Panc1 (cell line): ENCODE measurements around the gene DPYSL3. TPM values are rescaled to one million over a fixed set of nuclear protein-coding genes. Genes with fewer than 3 reads are reported as not detected.

Source experiments
- ATAC-seq: fragments of 200-7000 bp; cut with Tn5 transposase; 2 replicates; pipeline ENCODE4 v1.9.1; 2020; ENCODE audit warnings: mild to moderate bottlenecking, moderate library complexity
- BruUV-seq: library from RNA; stranded (reverse); fragments of 400-500 nt; replicated peaks from 2 replicates; lab custom pipeline; 2021; lab: Mats Ljungman, UMichigan
- CTCF ChIA-PET: fragments of 300-600 bp; sonication (Branson Sonifier 250); formaldehyde crosslinking; loops from one replicate; lab custom pipeline; 2022; ENCODE audit warnings: antibody characterized with exemption; lab: Charles Lee
- POLR2A ChIA-PET: fragments of 300-600 bp; sonication (Branson Sonifier 250); formaldehyde crosslinking; loops from one replicate; lab custom pipeline; 2022; ENCODE audit warnings: antibody characterized with exemption; lab: Charles Lee
- DNase-seq: peaks from one replicate; pipeline ENCODE4 v3.0.0-alpha.2; 2010; ENCODE audit warnings: low read depth, low spot score
- H3K27ac ChIP-seq: 2 replicates; pipeline ENCODE4 v1.5.1; 2011; ENCODE audit warnings: mild to moderate bottlenecking, low read length, inconsistent platforms
- H3K27me3 ChIP-seq: fragments of 200-500 bp; sonication (Bioruptor generic); 2 replicates; pipeline ENCODE4 v1.6.0; 2014; ENCODE audit warnings: low read length, inconsistent platforms; ENCODE audit not compliant: control insufficient read depth, insufficient read depth
- H3K36me3 ChIP-seq: fragments of 200-500 bp; sonication (Bioruptor generic); 2 replicates; pipeline ENCODE4 v1.5.1; 2014; ENCODE audit warnings: inconsistent platforms, mild to moderate bottlenecking, low read length, moderate library complexity; ENCODE audit not compliant: control insufficient read depth, insufficient read depth
- H3K4me1 ChIP-seq: 2 replicates; pipeline ENCODE4 v1.5.1; 2011; ENCODE audit warnings: inconsistent platforms, mild to moderate bottlenecking, low read length, moderate library complexity; ENCODE audit not compliant: control insufficient read depth, insufficient read depth
- H3K4me3 ChIP-seq, 2 experiments: 2 replicates each; pipeline ENCODE4 v1.5.1; 2011 to 2012; ENCODE audit warnings: low read depth in 2 of 2, low read length in 2 of 2, mild to moderate bottlenecking in 2 of 2, inconsistent platforms in 1 of 2, moderate library complexity in 1 of 2
- H3K9me3 ChIP-seq: fragments of 200-500 bp; sonication (Bioruptor generic); 2 replicates; pipeline ENCODE4 v1.5.1; 2014; ENCODE audit warnings: low read depth, mild to moderate bottlenecking, inconsistent platforms, low read length, moderate library complexity; ENCODE audit not compliant: control insufficient read depth, insufficient read depth
- POLR2AphosphoS5 ChIP-seq: IDR thresholded peaks from 2 replicates; pipeline ENCODE4 v1.6.1; 2012; ENCODE audit warnings: mild to moderate bottlenecking, low read depth, low read length, moderate library complexity
- REST ChIP-seq, 2 experiments: IDR thresholded peaks; 2 replicates each; pipeline ENCODE4 v1.6.1; 2011 to 2012; ENCODE audit warnings: low read depth in 2 of 2, control low read depth in 1 of 2, low read length in 1 of 2, mild to moderate bottlenecking in 1 of 2, moderate library complexity in 1 of 2; ENCODE audit not compliant: insufficient read depth in 1 of 2
- SIN3A ChIP-seq: IDR thresholded peaks from 2 replicates; pipeline ENCODE4 v1.6.1; 2012; ENCODE audit warnings: low read depth, mild to moderate bottlenecking, low read length, moderate library complexity, borderline replicate concordance; ENCODE audit not compliant: insufficient read depth
- TCF7L2 ChIP-seq: IDR thresholded peaks from 2 replicates; pipeline ENCODE4 v1.6.1; 2011; ENCODE audit warnings: mild to moderate bottlenecking, low read depth, low read length, inconsistent platforms
- in situ Hi-C: cut with HindIII; loops from 2 replicates; pipeline ENCODE4 v1.10.0; 2016; ENCODE audit warnings: low sequenced_read_pairs, low pct_unique_long_range_greater_than_20kb
- intact Hi-C: fragments of 100-400 bp; cut with micrococcal nuclease; formaldehyde crosslinking; loops from one replicate; pipeline ENCODE4 v1.10.0; 2022; ENCODE audit not compliant: unreplicated experiment
- total RNA-seq: library from RNA; stranded (reverse); gene quantifications from one replicate; pipeline ENCODE4 v1.2.1, GENCODE V29; 2021; ENCODE audit not compliant: unreplicated experiment
- TF ChIP-seq, protein P1 (sequence below): fragments of 450-650 bp; IDR thresholded peaks from 2 replicates; pipeline ENCODE4 v1.5.1; 2017; ENCODE audit warnings: mild to moderate bottlenecking

The DPYSL3 gene
- total RNA-seq, 1 experiment from 2014 or later: 1.1 TPM

DNA sequence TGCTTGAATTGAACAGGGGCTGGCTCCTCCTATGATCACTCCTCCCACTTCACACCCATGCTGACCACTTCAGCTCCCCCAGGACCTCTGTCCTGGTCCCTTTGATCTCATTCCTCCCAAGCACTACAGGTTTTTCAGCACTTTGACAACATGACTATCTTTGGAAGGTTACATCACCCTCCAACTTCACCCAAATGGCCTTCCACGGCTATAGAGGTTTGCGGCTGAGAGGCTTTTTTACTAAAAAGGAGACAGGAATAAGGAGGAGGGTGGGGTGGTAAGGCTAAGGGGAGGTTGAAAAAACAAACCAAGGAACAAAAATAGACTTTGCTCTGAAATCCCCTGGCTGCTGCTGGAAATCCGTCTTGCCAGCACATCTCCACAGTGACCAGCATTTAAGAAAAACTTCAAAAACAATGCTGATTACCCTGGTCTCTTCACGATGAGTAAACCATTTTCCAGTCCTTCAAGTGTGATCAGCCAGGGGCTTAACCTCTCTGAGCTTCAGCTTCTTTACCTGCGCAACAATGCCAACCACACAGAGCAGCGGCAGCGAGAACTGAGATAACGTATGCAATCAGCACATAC is 102.7 kb downstream of the DPYSL3 start:
- in situ Hi-C loops: no loop called here
- H3K27me3 ChIP-seq: peaks cover 2% of the 10 kb centered on the region; the same call in 1 of the 2 replicates
- H3K36me3 ChIP-seq: no peaks in the 10 kb centered on the region
- ATAC-seq (no peak), DNase-seq (no peak)
- no peak overlapping the region for H3K27ac ChIP-seq
- ChIA-PET POLR2A (no interaction called here), CTCF (no interaction called here)
- no peak for TF ChIP-seq SIN3A
- no peak for TF ChIP-seq REST (IDR thresholded peaks at IDR 0.05; ENCODE audit: insufficient read depth in 1 of 2, low read depth in 2 of 2, low read length in 1 of 2)
- TF ChIP-seq, protein P1, sequence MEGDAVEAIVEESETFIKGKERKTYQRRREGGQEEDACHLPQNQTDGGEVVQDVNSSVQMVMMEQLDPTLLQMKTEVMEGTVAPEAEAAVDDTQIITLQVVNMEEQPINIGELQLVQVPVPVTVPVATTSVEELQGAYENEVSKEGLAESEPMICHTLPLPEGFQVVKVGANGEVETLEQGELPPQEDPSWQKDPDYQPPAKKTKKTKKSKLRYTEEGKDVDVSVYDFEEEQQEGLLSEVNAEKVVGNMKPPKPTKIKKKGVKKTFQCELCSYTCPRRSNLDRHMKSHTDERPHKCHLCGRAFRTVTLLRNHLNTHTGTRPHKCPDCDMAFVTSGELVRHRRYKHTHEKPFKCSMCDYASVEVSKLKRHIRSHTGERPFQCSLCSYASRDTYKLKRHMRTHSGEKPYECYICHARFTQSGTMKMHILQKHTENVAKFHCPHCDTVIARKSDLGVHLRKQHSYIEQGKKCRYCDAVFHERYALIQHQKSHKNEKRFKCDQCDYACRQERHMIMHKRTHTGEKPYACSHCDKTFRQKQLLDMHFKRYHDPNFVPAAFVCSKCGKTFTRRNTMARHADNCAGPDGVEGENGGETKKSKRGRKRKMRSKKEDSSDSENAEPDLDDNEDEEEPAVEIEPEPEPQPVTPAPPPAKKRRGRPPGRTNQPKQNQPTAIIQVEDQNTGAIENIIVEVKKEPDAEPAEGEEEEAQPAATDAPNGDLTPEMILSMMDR: no peak
- TF ChIP-seq POLR2AphosphoS5: no peak
- TF ChIP-seq TCF7L2: no peak
- H3K4me1 ChIP-seq: no peaks in the 10 kb centered on the region
- H3K4me3 ChIP-seq: no peak overlapping the region
- BruUV-seq: no TSS peak
- no peaks in the 10 kb centered on the region for H3K9me3 ChIP-seq
- intact Hi-C loops: no loop called here

- Histone ChIP-seq H3K9me3 (no peaks in the 10 kb centered on the region), H3K4me1 (no peaks in the 10 kb centered on the region), H3K36me3 (no peaks in the 10 kb centered on the region), H3K27me3 (peaks cover 2% of the 10 kb centered on the region; the same call in 1 of the 2 replicates), H3K27ac (no peak overlapping the region), H3K4me3 (no peak overlapping the region)
- DNase-seq (no peak), ATAC-seq (no peak)
- in situ Hi-C loops: no loop called here
- ChIA-PET CTCF (no interaction called here), POLR2A (no interaction called here)
- BruUV-seq: no TSS peak
- intact Hi-C loops: no loop called here
- TF ChIP-seq POLR2AphosphoS5 (no peak), REST (IDR thresholded peaks at IDR 0.05; ENCODE audit: insufficient read depth in 1 of 2, low read depth in 2 of 2, low read length in 1 of 2) (no peak), SIN3A (no peak), TCF7L2 (no peak)
- TF ChIP-seq, protein P1: no peak
Observed at GRCh38 chr5:147406636-147407035, 103.2 kb downstream of the DPYSL3 start.
